Skeletal muscle tissue (tissue), 4 donors: ENCODE results near the gene INPP5A. TPM values are rescaled to one million over a fixed set of nuclear protein-coding genes. Genes with fewer than 3 reads are reported as not detected.

Experiments
- H3K27ac ChIP-seq: one replicate; pipeline ENCODE4 v1.7.0; 2013; ENCODE audit warnings: mild to moderate bottlenecking, low read depth, low read length, inconsistent platforms
- H3K27me3 ChIP-seq, 3 donors: one replicate each; pipeline ENCODE4 v1.7.0; 2013; ENCODE audit warnings: low read length in 3 of 3; ENCODE audit not compliant: control insufficient read depth in 3 of 3, insufficient read depth in 3 of 3
- H3K36me3 ChIP-seq, 3 donors: one replicate each; pipeline ENCODE4 v1.7.0; 2013; ENCODE audit warnings: low read length in 3 of 3; ENCODE audit not compliant: control insufficient read depth in 3 of 3, insufficient read depth in 3 of 3
- H3K4me1 ChIP-seq, 3 donors: one replicate each; pipeline ENCODE4 v1.7.0; 2013; ENCODE audit warnings: low read length in 3 of 3, mild to moderate bottlenecking in 3 of 3; ENCODE audit not compliant: control insufficient read depth in 3 of 3, insufficient read depth in 3 of 3
- H3K4me3 ChIP-seq, 3 donors: one replicate each; pipeline ENCODE4 v1.7.0; 2013; ENCODE audit warnings: low read length in 3 of 3
- H3K9ac ChIP-seq, 3 donors: one replicate each; pipeline ENCODE4 v1.7.0; 2013; ENCODE audit warnings: low read length in 3 of 3, mild to moderate bottlenecking in 3 of 3, moderate library complexity in 2 of 3, low read depth in 1 of 3
- H3K9me3 ChIP-seq, 3 donors: one replicate each; pipeline ENCODE4 v1.7.0; 2013; ENCODE audit warnings: low read length in 3 of 3; ENCODE audit not compliant: control insufficient read depth in 3 of 3
- total RNA-seq: library from RNA; depleted of rRNA; stranded (reverse); fragments of >200 nt; gene quantifications from one replicate; pipeline ENCODE4 v1.2.3, GENCODE V29; 2014
- donor health status: Osteomylitis.

INPP5A gene
- total RNA-seq, 1 donor from 2014 or later = 50.6 TPM

GRCh38 chr10:132746801-132747625 lies 209.4 kb downstream of the INPP5A start:
- Histone ChIP-seq H3K27me3 (no peaks in the 10 kb centered on the region), H3K4me3 (no peak overlapping the region), H3K9ac (no peak overlapping the region), H3K4me1 (no peaks in the 10 kb centered on the region), H3K9me3 (no peaks in the 10 kb centered on the region), H3K27ac (no peak overlapping the region), H3K36me3 (peaks cover 12 to 17% (median 13%) of the 10 kb centered on the region in 3 donors)

GRCh38 chr10:132748135-132748534 lies 210.5 kb downstream of the INPP5A start:
- H3K4me3 ChIP-seq = no peak overlapping the region
- no peak overlapping the region for H3K27ac ChIP-seq
- no peaks in the 10 kb centered on the region for H3K4me1 ChIP-seq
- H3K27me3 ChIP-seq = no peaks in the 10 kb centered on the region
- H3K9ac ChIP-seq = no peak overlapping the region
- H3K9me3 ChIP-seq = no peaks in the 10 kb centered on the region
- peaks cover 12 to 17% (median 16%) of the 10 kb centered on the region in 3 donors for H3K36me3 ChIP-seq

GRCh38 chr10:132748545-132749370 lies 211.2 kb downstream of the INPP5A start:
- Histone ChIP-seq H3K4me1 (no peaks in the 10 kb centered on the region), H3K4me3 (no peak overlapping the region), H3K27me3 (no peaks in the 10 kb centered on the region), H3K36me3 (peaks cover 12 to 17% (median 16%) of the 10 kb centered on the region in 3 donors), H3K27ac (no peak overlapping the region), H3K9me3 (no peaks in the 10 kb centered on the region), H3K9ac (no peak overlapping the region)

GRCh38 chr10:132749371-132749795 lies 211.8 kb downstream of the INPP5A start:
- H3K36me3 ChIP-seq = peaks cover 12 to 23% (median 22%) of the 10 kb centered on the region in 3 donors

GRCh38 chr10:132750936-132751335 lies 213.3 kb downstream of the INPP5A start:
- no peak overlapping the region for H3K9ac ChIP-seq
- H3K9me3 ChIP-seq = no peaks in the 10 kb centered on the region
- no peaks in the 10 kb centered on the region for H3K27me3 ChIP-seq
- H3K27ac ChIP-seq = no peak overlapping the region
- H3K4me1 ChIP-seq = no peaks in the 10 kb centered on the region
- H3K4me3 ChIP-seq = no peak overlapping the region
- peaks cover 16 to 36% (median 35%) of the 10 kb centered on the region in 3 donors for H3K36me3 ChIP-seq

More at GRCh38 chr10:132749371-132749795, 211.8 kb downstream of the INPP5A start:
- H3K27ac ChIP-seq = no peak overlapping the region
- no peaks in the 10 kb centered on the region for H3K9me3 ChIP-seq
- H3K27me3 ChIP-seq = no peaks in the 10 kb centered on the region
- no peak overlapping the region for H3K9ac ChIP-seq
- no peak overlapping the region for H3K4me3 ChIP-seq
- no peaks in the 10 kb centered on the region for H3K4me1 ChIP-seq

GRCh38 chr10:132752378-132752777 lies 214.8 kb downstream of the INPP5A start:
- no peaks in the 10 kb centered on the region for H3K4me1 ChIP-seq
- peaks cover 23 to 46% (median 44%) of the 10 kb centered on the region in 3 donors for H3K36me3 ChIP-seq
- no peak overlapping the region for H3K4me3 ChIP-seq
- no peaks in the 10 kb centered on the region for H3K9me3 ChIP-seq
- H3K9ac ChIP-seq = no peak overlapping the region
- no peak overlapping the region for H3K27ac ChIP-seq
- no peaks in the 10 kb centered on the region for H3K27me3 ChIP-seq

GRCh38 chr10:132752961-132753360 lies 215.4 kb downstream of the INPP5A start:
- Histone ChIP-seq H3K36me3 (peaks cover 24 to 47% (median 46%) of the 10 kb centered on the region in 3 donors), H3K27ac (no peak overlapping the region), H3K4me3 (no peak overlapping the region), H3K27me3 (no peaks in the 10 kb centered on the region), H3K9ac (no peak overlapping the region), H3K4me1 (no peaks in the 10 kb centered on the region), H3K9me3 (no peaks in the 10 kb centered on the region)

GRCh38 chr10:132753596-132753995 lies 216.0 kb downstream of the INPP5A start:
- Histone ChIP-seq H3K27me3 (no peaks in the 10 kb centered on the region), H3K36me3 (peaks cover 26 to 47% (median 46%) of the 10 kb centered on the region in 3 donors), H3K4me3 (no peak overlapping the region), H3K9me3 (no peaks in the 10 kb centered on the region), H3K4me1 (no peaks in the 10 kb centered on the region), H3K27ac (no peak overlapping the region), H3K9ac (no peak overlapping the region)

GRCh38 chr10:132754071-132754470 lies 216.5 kb downstream of the INPP5A start:
- no peak overlapping the region for H3K9ac ChIP-seq
- H3K27me3 ChIP-seq = no peaks in the 10 kb centered on the region
- no peaks in the 10 kb centered on the region for H3K4me1 ChIP-seq
- H3K9me3 ChIP-seq = no peaks in the 10 kb centered on the region
- peaks cover 31 to 49% (median 47%) of the 10 kb centered on the region in 3 donors for H3K36me3 ChIP-seq
- no peak overlapping the region for H3K4me3 ChIP-seq
- no peak overlapping the region for H3K27ac ChIP-seq
